Fibroblast of lung (primary cell): Measurements from ENCODE around the gene ESRRB. TPM values are rescaled to one million over a fixed set of nuclear protein-coding genes. Genes with fewer than 3 reads are reported as not detected.
A peak's percentile ranks its signal among the peaks of the same experiment; 100 is the strongest.

Experiments
- DNase-seq, 2 donors: peaks; one replicate each; pipeline versions ENCODE4 v3.0.0 to v3.0.0-alpha.2; 2010; ENCODE audit warnings: low read depth in 2 of 2
- H2AFZ ChIP-seq: 2 replicates; pipeline ENCODE4 v1.5.1; 2012; ENCODE audit warnings: low read length, control low read depth, inconsistent platforms
- H3K27ac ChIP-seq: 2 replicates; pipeline ENCODE4 v1.5.1; 2011; ENCODE audit warnings: low read length, control low read depth; ENCODE audit not compliant: insufficient read depth
- H3K27me3 ChIP-seq: 2 replicates; pipeline ENCODE4 v1.5.1; 2011; ENCODE audit warnings: mild to moderate bottlenecking, low read length; ENCODE audit not compliant: control insufficient read depth, insufficient read depth
- H3K36me3 ChIP-seq: 2 replicates; pipeline ENCODE4 v1.5.1; 2011; ENCODE audit warnings: low read length; ENCODE audit not compliant: control insufficient read depth, insufficient read depth
- H3K4me1 ChIP-seq: 2 replicates; pipeline ENCODE4 v1.5.1; 2011; ENCODE audit warnings: low read length; ENCODE audit not compliant: control insufficient read depth, insufficient read depth; ENCODE audit errors: extremely low read depth
- H3K4me2 ChIP-seq: 2 replicates; pipeline ENCODE4 v1.5.1; 2011; ENCODE audit warnings: low read length, control low read depth; ENCODE audit not compliant: insufficient read depth; ENCODE audit errors: extremely low read depth
- H3K4me3 ChIP-seq, 4 experiments: fragments of 200-600 bp in 1 of 4; sonication (generic) in 1 of 4; replicated peaks in 1 of 4; 2 replicates each; pipeline ENCODE4 v1.5.1; 2011 to 2016; ENCODE audit warnings: low read length in 4 of 4, low read depth in 3 of 4, mild to moderate bottlenecking in 3 of 4, control low read depth in 2 of 4, inconsistent platforms in 1 of 4, mixed read lengths in 1 of 4; ENCODE audit not compliant: insufficient read depth in 1 of 4; ENCODE audit errors: control extremely low read depth in 1 of 4
- H3K79me2 ChIP-seq: 2 replicates; pipeline ENCODE4 v1.5.1; 2012; ENCODE audit warnings: mild to moderate bottlenecking, low read length, inconsistent platforms; ENCODE audit not compliant: control insufficient read depth, insufficient read depth
- H3K9ac ChIP-seq: 2 replicates; pipeline ENCODE4 v1.5.1; 2011; ENCODE audit warnings: mild to moderate bottlenecking, low read length, control low read depth; ENCODE audit not compliant: insufficient read depth
- H3K9me3 ChIP-seq: 2 replicates; pipeline ENCODE4 v1.5.1; 2012; ENCODE audit warnings: low read depth, low read length; ENCODE audit not compliant: control insufficient read depth, insufficient read depth
- H4K20me1 ChIP-seq: 2 replicates; pipeline ENCODE4 v1.5.1; 2011; ENCODE audit warnings: low read length; ENCODE audit not compliant: control insufficient read depth, insufficient read depth; ENCODE audit errors: extremely low read depth
- CTCF ChIP-seq, 2 donors: IDR thresholded peaks in 1 of 2; conservative IDR thresholded peaks in 1 of 2; 1 replicate in 1 of 2; 2 replicates in 1 of 2; pipeline ENCODE4 v1.5.1; 2011 to 2012; ENCODE audit warnings: low read length in 2 of 2, control low read depth in 1 of 2, inconsistent platforms in 1 of 2, low read depth in 1 of 2, mild to moderate bottlenecking in 1 of 2
- EZH2 ChIP-seq: IDR thresholded peaks from 2 replicates; pipeline ENCODE4 v1.5.1; 2012; ENCODE audit warnings: low read length, control low read depth, mild to moderate bottlenecking; ENCODE audit errors: missing control alignments
- polyA plus RNA-seq, 2 donors: library from polyadenylated mRNA; depleted of rRNA in 1 of 2; stranded (reverse) in 1 of 2; unstranded in 1 of 2; fragments of >200 nt; gene quantifications; 2 replicates each; pipeline ENCODE4 v1.2.1, GENCODE V29; 2011 to 2012; ENCODE audit warnings: missing spikeins in 1 of 2
- total RNA-seq: library from RNA; depleted of rRNA; stranded (reverse); fragments of >200 nt; gene quantifications from 2 replicates; pipeline ENCODE4 v1.2.1, GENCODE V29; 2014

ESRRB gene
- total and polyA plus RNA-seq, 2 donors (not counting 1 experiment from before 2014, with no cell fraction given): not detected

GRCh38 chr14:76395161-76395560, 19.2 kb downstream of the ESRRB start:
- no peaks in the 10 kb centered on the region for H4K20me1 ChIP-seq
- H3K36me3 ChIP-seq: no peaks in the 10 kb centered on the region
- no peaks in the 10 kb centered on the region for H3K4me1 ChIP-seq
- H3K79me2 ChIP-seq: no peaks in the 10 kb centered on the region
- H3K4me2 ChIP-seq: no peak overlapping the region
- H3K9me3 ChIP-seq: no peaks in the 10 kb centered on the region
- H3K27ac ChIP-seq: no peak overlapping the region
- H2AFZ ChIP-seq: no peak overlapping the region
- H3K27me3 ChIP-seq: peaks cover 3% of the 10 kb centered on the region
- no peak overlapping the region for H3K4me3 ChIP-seq
- TF ChIP-seq CTCF (conservative IDR thresholded peaks at IDR 0.05 in 1 of 2, IDR thresholded peaks at IDR 0.05 in 1 of 2; ENCODE audit: low read depth in 1 of 2, low read length in 2 of 2) (no peak), EZH2 (no peak)
- DNase-seq: no peak
- H3K9ac ChIP-seq: no peak overlapping the region

GRCh38 chr14:76396714-76397187, 20.8 kb downstream of the ESRRB start:
- H4K20me1 ChIP-seq: no peaks in the 10 kb centered on the region
- H3K36me3 ChIP-seq: no peaks in the 10 kb centered on the region
- no peaks in the 10 kb centered on the region for H3K79me2 ChIP-seq
- no peak overlapping the region for H3K4me3 ChIP-seq
- no peak overlapping the region for H2AFZ ChIP-seq
- H3K9ac ChIP-seq: no peak overlapping the region
- peak in 1 of 2 donors; percentile 5 for DNase-seq
- no peak for TF ChIP-seq CTCF (conservative IDR thresholded peaks at IDR 0.05 in 1 of 2, IDR thresholded peaks at IDR 0.05 in 1 of 2; ENCODE audit: low read depth in 1 of 2, low read length in 2 of 2)
- no peak for TF ChIP-seq EZH2
- no peaks in the 10 kb centered on the region for H3K9me3 ChIP-seq
- H3K27ac ChIP-seq: no peak overlapping the region
- no peak overlapping the region for H3K4me2 ChIP-seq
- H3K27me3 ChIP-seq: peaks cover 3% of the 10 kb centered on the region
- no peaks in the 10 kb centered on the region for H3K4me1 ChIP-seq

GRCh38 chr14:76405627-76406026, 29.7 kb downstream of the ESRRB start:
- Histone ChIP-seq H3K9me3 (no peaks in the 10 kb centered on the region), H3K9ac (no peak overlapping the region), H4K20me1 (no peaks in the 10 kb centered on the region), H3K4me2 (no peak overlapping the region), H2AFZ (no peak overlapping the region), H3K36me3 (no peaks in the 10 kb centered on the region), H3K27ac (no peak overlapping the region), H3K27me3 (no peaks in the 10 kb centered on the region), H3K4me3 (no peak overlapping the region), H3K79me2 (no peaks in the 10 kb centered on the region), H3K4me1 (no peaks in the 10 kb centered on the region)
- no peak for DNase-seq
- TF ChIP-seq EZH2: no peak
